PC-9 (cell line): ENCODE data around the gene NAXD.

Experiments
- CTCF ChIP-seq: fragments of 200-600 bp; sonication (generic); conservative IDR thresholded peaks from 2 replicates; pipeline ENCODE4 v1.6.1; 2017; ENCODE audit warnings: mixed run types, antibody characterized with exemption, mild to moderate bottlenecking, moderate library complexity
- EZH2 ChIP-seq: fragments of 200-600 bp; sonication (generic); IDR thresholded peaks from 2 replicates; pipeline ENCODE4 v1.8.0; 2017; ENCODE audit warnings: antibody characterized with exemption, low read depth

GRCh38 chr13:110633776-110634175 is 18.4 kb downstream of the NAXD start:
- TF ChIP-seq CTCF (no peak), EZH2 (no peak)
